SK-N-SH (cell line): ENCODE results near the gene PXDN. TPM values are rescaled to one million over a fixed set of nuclear protein-coding genes. Genes with fewer than 3 reads are reported as not detected.

Source experiments
- CTCF ChIA-PET: fragments of 300-600, 350-600 bp; formaldehyde crosslinking; extraction: SDS; loops from one replicate; lab custom pipeline; 2021; lab: Yijun Ruan, JAX
- POLR2A ChIA-PET: fragments of 350-600 bp; sonication (Branson Sonifier 250); formaldehyde crosslinking; extraction: SDS; loops from one replicate; lab custom pipeline; 2020; ENCODE audit warnings: antibody characterized with exemption, inconsistent platforms; lab: Yijun Ruan, JAX
- DNase-seq: peaks from one replicate; pipeline ENCODE4 v3.0.0; 2012
- H2AFZ ChIP-seq: fragments of 200-600 bp; sonication (generic); 2 replicates; pipeline ENCODE4 v1.8.1; 2016; ENCODE audit warnings: antibody characterized with exemption, mild to moderate bottlenecking, low read depth
- H3F3A ChIP-seq: fragments of 200-600 bp; sonication (generic); replicated peaks from 2 replicates; pipeline ENCODE3; 2016; ENCODE audit warnings: antibody characterized with exemption, mild to moderate bottlenecking; ENCODE audit not compliant: insufficient read depth
- H3K27ac ChIP-seq, 2 experiments: fragments of 200-500 bp in 1 of 2; fragments of 200-600 bp in 1 of 2; sonication (Bioruptor generic) in 1 of 2; sonication (generic), shearing (Covaris generic) in 1 of 2; 2 replicates each; pipeline versions ENCODE4 v1.5.1 to v1.6.1; 2014 to 2016; ENCODE audit warnings: low read depth in 2 of 2, inconsistent platforms in 1 of 2, low read length in 1 of 2, mild to moderate bottlenecking in 1 of 2, mixed read lengths in 1 of 2
- H3K27me3 ChIP-seq: fragments of 200-600 bp; sonication (generic), shearing (Covaris generic); 2 replicates; pipeline ENCODE4 v1.6.1; 2016; ENCODE audit warnings: mixed run types; ENCODE audit not compliant: insufficient read depth
- H3K36me3 ChIP-seq, 2 experiments: fragments of 200-500 bp in 1 of 2; fragments of 200-600 bp in 1 of 2; sonication (Bioruptor generic) in 1 of 2; sonication (generic) in 1 of 2; replicated peaks in 1 of 2; 2 replicates each; pipeline versions ENCODE3 to v1.5.1; 2014 to 2016; ENCODE audit warnings: low read length in 1 of 2, mild to moderate bottlenecking in 1 of 2; ENCODE audit not compliant: insufficient read depth in 2 of 2, control insufficient read depth in 1 of 2
- H3K4me1 ChIP-seq, 2 experiments: fragments of 200-500 bp in 1 of 2; fragments of 200-600 bp in 1 of 2; sonication (Bioruptor generic) in 1 of 2; sonication (generic), shearing (Covaris generic) in 1 of 2; 2 replicates each; pipeline versions ENCODE4 v1.5.1 to v1.6.1; 2014 to 2016; ENCODE audit warnings: low read depth in 1 of 2, low read length in 1 of 2, mixed run types in 1 of 2; ENCODE audit not compliant: insufficient read depth in 2 of 2, control insufficient read depth in 1 of 2
- H3K4me2 ChIP-seq: fragments of 200-600 bp; sonication (generic), shearing (Covaris generic); 2 replicates; pipeline ENCODE4 v1.6.1; 2017; ENCODE audit warnings: mixed run types
- H3K4me3 ChIP-seq, 2 experiments: fragments of 200-500 bp in 1 of 2; fragments of 200-600 bp in 1 of 2; sonication (Bioruptor generic) in 1 of 2; sonication (generic), shearing (Covaris generic) in 1 of 2; 2 replicates each; pipeline versions ENCODE4 v1.5.1 to v1.8.1; 2014 to 2016; ENCODE audit warnings: low read depth in 2 of 2, inconsistent platforms in 1 of 2, low read length in 1 of 2, mild to moderate bottlenecking in 1 of 2, mixed read lengths in 1 of 2, moderate library complexity in 1 of 2
- H3K79me2 ChIP-seq: fragments of 200-600 bp; sonication (generic); 2 replicates; pipeline ENCODE4 v1.8.1; 2017; ENCODE audit warnings: mild to moderate bottlenecking; ENCODE audit not compliant: insufficient read depth
- H3K9ac ChIP-seq: fragments of 200-600 bp; sonication (generic); 2 replicates; pipeline ENCODE4 v1.6.1; 2017; ENCODE audit warnings: mixed run types
- H3K9me2 ChIP-seq: fragments of 200-600 bp; sonication (generic); 2 replicates; pipeline ENCODE4 v1.6.1; 2017; ENCODE audit warnings: mixed run types
- H3K9me3 ChIP-seq: fragments of 200-600 bp; sonication (generic); 2 replicates; pipeline ENCODE4 v1.6.1; 2017; ENCODE audit warnings: mixed run types, mild to moderate bottlenecking, moderate library complexity
- H4K20me1 ChIP-seq: fragments of 200-600 bp; sonication (generic); 2 replicates; pipeline ENCODE4 v1.6.1; 2017; ENCODE audit warnings: mild to moderate bottlenecking, mixed run types; ENCODE audit not compliant: insufficient read depth
- CTCF ChIP-seq: fragments of 200-600 bp; sonication (generic); IDR thresholded peaks from 2 replicates; pipeline ENCODE4 v1.6.1; 2017; ENCODE audit warnings: antibody characterized with exemption, mild to moderate bottlenecking, moderate library complexity
- ELF1 ChIP-seq: IDR thresholded peaks from 2 replicates; pipeline ENCODE4 v1.4.0; 2012
- EZH2phosphoT487 ChIP-seq: fragments of 200-600 bp; sonication (generic); IDR thresholded peaks from 2 replicates; pipeline ENCODE4 v1.6.1; 2017; ENCODE audit warnings: low read depth, mixed run types, mild to moderate bottlenecking, antibody characterized with exemption, moderate library complexity, borderline replicate concordance
- FOXM1 ChIP-seq: IDR thresholded peaks from 2 replicates; pipeline ENCODE4 v1.4.0; 2012; ENCODE audit warnings: low read depth, mild to moderate bottlenecking
- GABPA ChIP-seq: IDR thresholded peaks from 2 replicates; pipeline ENCODE4 v1.4.0; 2012; ENCODE audit warnings: low read depth, mild to moderate bottlenecking
- JUND ChIP-seq: IDR thresholded peaks from 2 replicates; pipeline ENCODE4 v1.4.0; 2012
- MXI1 ChIP-seq: IDR thresholded peaks from 2 replicates; pipeline ENCODE4 v1.6.1; 2012; ENCODE audit warnings: mild to moderate bottlenecking, low read depth, low read length, improper control_type of control experiment
- PBX3 ChIP-seq: IDR thresholded peaks from 2 replicates; pipeline ENCODE4; 2012
- RAD21 ChIP-seq: IDR thresholded peaks from 2 replicates; pipeline ENCODE4 v1.6.1; 2012; ENCODE audit warnings: mild to moderate bottlenecking, low read length
- RFX5 ChIP-seq: IDR thresholded peaks from 2 replicates; pipeline ENCODE4 v1.6.1; 2012; ENCODE audit warnings: mild to moderate bottlenecking, improper control_type of control experiment, low read length
- SIN3A ChIP-seq: IDR thresholded peaks from 2 replicates; pipeline ENCODE4 v1.6.1; 2012; ENCODE audit warnings: low read depth, mild to moderate bottlenecking, low read length, moderate library complexity, borderline replicate concordance
- SMC3 ChIP-seq: IDR thresholded peaks from 2 replicates; pipeline ENCODE4 v1.6.1; 2012; ENCODE audit warnings: low read depth, low read length, improper control_type of control experiment
- TAF1 ChIP-seq: IDR thresholded peaks from 2 replicates; pipeline ENCODE4 v1.6.1; 2012; ENCODE audit warnings: low read depth, mild to moderate bottlenecking, low read length, moderate library complexity, borderline replicate concordance
- TCF12 ChIP-seq: IDR thresholded peaks from 2 replicates; pipeline ENCODE4 v1.4.0; 2012
- USF1 ChIP-seq: IDR thresholded peaks from 2 replicates; pipeline ENCODE4 v1.4.0; 2012; ENCODE audit warnings: low read depth, borderline replicate concordance
- YY1 ChIP-seq: IDR thresholded peaks from 2 replicates; pipeline ENCODE4 v1.4.0; 2012; ENCODE audit warnings: low read depth, mild to moderate bottlenecking
- ZBTB33 ChIP-seq: IDR thresholded peaks from 2 replicates; pipeline ENCODE4 v1.4.0; 2012; ENCODE audit warnings: low read depth, borderline replicate concordance
- WGBS: methylation state at CpG from one replicate; pipeline ENCODE4 v1.1.6; 2017; ENCODE audit warnings: low lambda C conversion rate; 5-methylcytosine and 5-hydroxymethylcytosine counted together
- polyA plus RNA-seq, 3 experiments: library from polyadenylated mRNA; depleted of rRNA; stranded (reverse); fragments of >200 nt; gene quantifications; 2 replicates each; pipeline ENCODE4 v1.2.3, GENCODE V29; 2012

The PXDN gene
- polyA plus RNA-seq, 1 of the 3 experiments (the other 2 are of a cell fraction), result 146 TPM

GRCh38 chr2:1588978-1589621 lies 155.2 kb downstream of the PXDN start:
- TF ChIP-seq SMC3, result peak; percentile 9; the same call in 1 of the 2 replicates
- TF ChIP-seq RAD21, result peak; percentile 56
- TF ChIP-seq CTCF, result peak; percentile 31
- no peak for TF ChIP-seq RFX5
- no peak for TF ChIP-seq ZBTB33
- TF ChIP-seq GABPA, result no peak
- no peak for TF ChIP-seq YY1
- Histone ChIP-seq H3K27ac (no peak overlapping the region), H3K4me1 (peaks cover 9 to 32% of the 10 kb centered on the region in 2 experiments; a peak in 2 of 4 replicates), H3F3A (peaks cover 10% of the 10 kb centered on the region), H3K9me2 (no peaks in the 10 kb centered on the region), H3K9ac (no peak overlapping the region), H3K79me2 (no peaks in the 10 kb centered on the region), H4K20me1 (no peaks in the 10 kb centered on the region), H3K9me3 (no peaks in the 10 kb centered on the region), H3K4me3 (no peak overlapping the region), H3K36me3 (no peaks in the 10 kb centered on the region), H2AFZ (no peak overlapping the region), H3K27me3 (no peaks in the 10 kb centered on the region), H3K4me2 (no peak overlapping the region)
- no peak for DNase-seq
- POLR2A ChIA-PET, result no interaction called here
- CTCF ChIA-PET, result interaction anchor here (1.0 to 8.1 kb wide), 12 partner anchors 13 to 230 kb away, joined by 3 to 122 read pairs (median 7); no protein-coding TSS in a partner anchor
- WGBS, result 79% methylated on average over 14 of the region's 15 CpGs

- 80% methylated on average over 27 of the region's 27 CpGs for WGBS
- Histone ChIP-seq H3K9me2 (no peaks in the 10 kb centered on the region), H3K9me3 (no peaks in the 10 kb centered on the region), H3K9ac (no peak overlapping the region), H3K27ac (no peak overlapping the region), H3K4me2 (no peak overlapping the region), H3K4me3 (no peak overlapping the region), H2AFZ (no peak overlapping the region), H3K36me3 (no peaks in the 10 kb centered on the region), H3K4me1 (peaks cover 2 to 24% of the 10 kb centered on the region in 2 experiments; a peak in 1 of 4 replicates), H3K27me3 (no peaks in the 10 kb centered on the region), H3K79me2 (no peaks in the 10 kb centered on the region), H3F3A (peaks cover 2% of the 10 kb centered on the region), H4K20me1 (no peaks in the 10 kb centered on the region)
- ChIA-PET CTCF (interaction anchor here (1.0 to 8.1 kb wide), 8 partner anchors 14 to 230 kb away, joined by 3 to 122 read pairs (median 11); no protein-coding TSS in a partner anchor), POLR2A (no interaction called here)
- no peak for DNase-seq
- TF ChIP-seq TCF12 (no peak), EZH2phosphoT487 (no peak), TAF1 (no peak), ELF1 (no peak), RFX5 (no peak), USF1 (no peak), SIN3A (no peak), PBX3 (no peak), MXI1 (no peak), CTCF (no peak), RAD21 (no peak), JUND (no peak), FOXM1 (no peak)
Observed at GRCh38 chr2:1588051-1588977, 156.0 kb downstream of the PXDN start.
